HEK293 (cell line): ENCODE measurements around the gene ATF2.
A peak's percentile ranks its signal among the peaks of the same experiment; 100 is the strongest.

Experiments used
- EGR2 ChIP-seq: fragments of 450-650 bp; formaldehyde crosslinking; IDR thresholded peaks from 2 replicates; pipeline ENCODE4 v1.5.1; 2016; ENCODE audit warnings: low read depth, missing biosample characterization, missing genetic modification characterization
- KLF16 ChIP-seq: fragments of 450-650 bp; formaldehyde crosslinking; IDR thresholded peaks from 2 replicates; pipeline ENCODE4 v1.5.1; 2017; ENCODE audit warnings: missing biosample characterization, missing genetic modification characterization
- SETDB1 ChIP-seq: IDR thresholded peaks from one replicate; pipeline ENCODE4 v1.6.1; 2017; ENCODE audit warnings: mild to moderate bottlenecking, low read length, moderate library complexity, mixed read lengths; ENCODE audit not compliant: insufficient read length
- SP7 ChIP-seq: fragments of 450-650 bp; formaldehyde crosslinking; IDR thresholded peaks from 2 replicates; pipeline ENCODE4 v1.5.1; 2016; ENCODE audit warnings: missing biosample characterization, missing genetic modification characterization
- TRIM28 ChIP-seq: IDR thresholded peaks from 2 replicates; pipeline ENCODE4 v1.6.1; 2011; ENCODE audit warnings: low read length, control low read depth, borderline replicate concordance
- YY1 ChIP-seq: fragments of 450-650 bp; formaldehyde crosslinking; IDR thresholded peaks from 2 replicates; pipeline ENCODE4 v1.5.1; 2018; ENCODE audit warnings: missing biosample characterization, missing genetic modification characterization
- YY2 ChIP-seq: fragments of 450-650 bp; formaldehyde crosslinking; IDR thresholded peaks from 2 replicates; pipeline ENCODE4 v1.5.1; 2016; ENCODE audit warnings: missing biosample characterization, missing genetic modification characterization
- ZFHX2 ChIP-seq: fragments of 450-650 bp; formaldehyde crosslinking; conservative IDR thresholded peaks from 2 replicates; pipeline ENCODE4 v1.5.1; 2016; ENCODE audit warnings: missing biosample characterization, missing genetic modification characterization
- ZFP69B ChIP-seq: fragments of 450-650 bp; formaldehyde crosslinking; IDR thresholded peaks from 2 replicates; pipeline ENCODE4 v1.5.1; 2016; ENCODE audit warnings: missing biosample characterization, missing genetic modification characterization
- ZNF175 ChIP-seq: fragments of 450-650 bp; formaldehyde crosslinking; IDR thresholded peaks from 2 replicates; pipeline ENCODE4 v1.5.1; 2016; ENCODE audit warnings: missing biosample characterization, missing genetic modification characterization
- ZNF19 ChIP-seq: fragments of 450-650 bp; formaldehyde crosslinking; IDR thresholded peaks from 2 replicates; pipeline ENCODE4; 2016; ENCODE audit warnings: missing biosample characterization, missing genetic modification characterization, low read depth
- ZNF23 ChIP-seq: fragments of 450-650 bp; formaldehyde crosslinking; IDR thresholded peaks from 2 replicates; pipeline ENCODE4 v1.5.1; 2016; ENCODE audit warnings: missing biosample characterization, missing genetic modification characterization, borderline replicate concordance
- ZNF324 ChIP-seq: fragments of 450-650 bp; formaldehyde crosslinking; IDR thresholded peaks from 2 replicates; pipeline ENCODE4 v1.5.1; 2016; ENCODE audit warnings: missing biosample characterization, missing genetic modification characterization
- ZNF341 ChIP-seq: fragments of 450-650 bp; formaldehyde crosslinking; IDR thresholded peaks from 2 replicates; pipeline ENCODE4; 2016; ENCODE audit warnings: low read depth, missing biosample characterization, missing genetic modification characterization
- ZNF37A ChIP-seq: fragments of 450-650 bp; IDR thresholded peaks from 2 replicates; pipeline ENCODE4 v1.5.1; 2018; ENCODE audit warnings: missing biosample characterization, missing genetic modification characterization
- ZNF394 ChIP-seq: fragments of 450-650 bp; formaldehyde crosslinking; IDR thresholded peaks from 2 replicates; pipeline ENCODE4 v1.5.1; 2016; ENCODE audit warnings: missing biosample characterization, missing genetic modification characterization, mild to moderate bottlenecking, moderate library complexity, borderline replicate concordance
- ZNF404 ChIP-seq: fragments of 450-650 bp; formaldehyde crosslinking; IDR thresholded peaks from 2 replicates; pipeline ENCODE4 v1.5.1; 2017; ENCODE audit warnings: missing biosample characterization, missing genetic modification characterization
- ZNF416 ChIP-seq: fragments of 450-650 bp; formaldehyde crosslinking; IDR thresholded peaks from 2 replicates; pipeline ENCODE4 v1.5.1; 2016; ENCODE audit warnings: missing biosample characterization, missing genetic modification characterization
- ZNF610 ChIP-seq: fragments of 450-650 bp; formaldehyde crosslinking; IDR thresholded peaks from 2 replicates; pipeline ENCODE4 v1.5.1; 2016; ENCODE audit warnings: missing biosample characterization, missing genetic modification characterization, borderline replicate concordance
- ZSCAN16 ChIP-seq: fragments of 450-650 bp; formaldehyde crosslinking; IDR thresholded peaks from 2 replicates; pipeline ENCODE4 v1.5.1; 2016; ENCODE audit warnings: missing biosample characterization, missing genetic modification characterization
- ZXDB ChIP-seq: fragments of 450-650 bp; formaldehyde crosslinking; IDR thresholded peaks from 2 replicates; pipeline ENCODE4 v1.5.1; 2016; ENCODE audit warnings: missing biosample characterization, missing genetic modification characterization
- TF ChIP-seq, protein P1 (sequence below): fragments of 450-650 bp; formaldehyde crosslinking; IDR thresholded peaks from 2 replicates; pipeline ENCODE4 v1.5.1; 2016; ENCODE audit warnings: missing biosample characterization, missing genetic modification characterization
- TF ChIP-seq, protein P2 (sequence below): fragments of 450-650 bp; formaldehyde crosslinking; IDR thresholded peaks from 2 replicates; pipeline ENCODE4 v1.5.1; 2016; ENCODE audit warnings: missing biosample characterization, missing genetic modification characterization
- TF ChIP-seq, protein P3 (sequence below): fragments of 450-650 bp; formaldehyde crosslinking; IDR thresholded peaks from 2 replicates; pipeline ENCODE4 v1.5.1; 2016; ENCODE audit warnings: missing biosample characterization, missing genetic modification characterization
- TF ChIP-seq, protein P4 (sequence below): fragments of 450-650 bp; formaldehyde crosslinking; IDR thresholded peaks from 2 replicates; pipeline ENCODE4 v1.5.1; 2016; ENCODE audit warnings: missing biosample characterization, missing genetic modification characterization
- TF ChIP-seq, protein P5 (sequence below): fragments of 450-650 bp; formaldehyde crosslinking; IDR thresholded peaks from 2 replicates; pipeline ENCODE4 v1.5.1; 2016; ENCODE audit warnings: missing biosample characterization, missing genetic modification characterization
- TF ChIP-seq, protein P6 (sequence below): fragments of 450-650 bp; IDR thresholded peaks from 2 replicates; pipeline ENCODE4 v1.5.1; 2018; ENCODE audit warnings: missing biosample characterization, mild to moderate bottlenecking, missing genetic modification characterization

ATF2 gene

DNA sequence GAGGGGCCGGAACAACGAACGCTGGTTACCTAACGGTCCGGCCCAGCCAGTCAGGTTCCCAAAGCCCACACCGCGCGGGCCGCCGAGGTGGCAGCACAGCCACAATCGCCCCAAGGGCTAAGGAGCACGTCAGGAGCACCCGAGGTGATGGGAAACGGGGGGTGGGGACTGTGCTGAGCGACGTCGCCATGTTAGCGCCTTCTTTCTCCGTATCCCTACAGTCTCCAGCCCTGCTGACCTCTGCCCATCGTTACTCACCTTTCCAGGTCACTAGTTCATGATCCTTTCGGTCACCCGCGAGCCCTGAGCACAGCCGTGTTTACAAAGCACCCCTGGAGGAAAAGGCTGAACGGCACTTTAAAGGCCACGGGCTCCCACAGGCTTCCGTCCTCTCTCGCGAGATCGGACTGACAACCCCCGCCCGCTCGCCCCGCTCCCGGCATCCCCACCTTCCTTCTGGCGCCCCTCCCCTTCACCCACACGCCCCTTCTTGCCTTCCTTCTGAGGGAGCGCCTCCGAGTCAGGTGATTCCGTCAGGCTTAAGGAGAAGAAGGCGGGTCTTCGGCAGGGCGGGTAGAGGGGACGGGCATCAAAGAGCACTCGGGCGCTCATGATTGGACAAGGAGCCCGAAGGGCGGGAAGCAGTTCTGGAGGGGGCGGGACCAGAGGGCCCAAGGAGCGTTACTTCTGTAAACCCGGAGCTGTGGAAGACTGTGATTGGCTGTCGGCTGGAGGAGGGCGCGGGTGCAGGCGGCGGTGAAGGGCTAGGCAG lies at the start of gene ATF2 (continued):
- no peak for TF ChIP-seq ZNF175 (tag by site-specific recombination)
- peak; percentile 76 for TF ChIP-seq ZNF341 (tag by site-specific recombination)
- TF ChIP-seq, protein P1, sequence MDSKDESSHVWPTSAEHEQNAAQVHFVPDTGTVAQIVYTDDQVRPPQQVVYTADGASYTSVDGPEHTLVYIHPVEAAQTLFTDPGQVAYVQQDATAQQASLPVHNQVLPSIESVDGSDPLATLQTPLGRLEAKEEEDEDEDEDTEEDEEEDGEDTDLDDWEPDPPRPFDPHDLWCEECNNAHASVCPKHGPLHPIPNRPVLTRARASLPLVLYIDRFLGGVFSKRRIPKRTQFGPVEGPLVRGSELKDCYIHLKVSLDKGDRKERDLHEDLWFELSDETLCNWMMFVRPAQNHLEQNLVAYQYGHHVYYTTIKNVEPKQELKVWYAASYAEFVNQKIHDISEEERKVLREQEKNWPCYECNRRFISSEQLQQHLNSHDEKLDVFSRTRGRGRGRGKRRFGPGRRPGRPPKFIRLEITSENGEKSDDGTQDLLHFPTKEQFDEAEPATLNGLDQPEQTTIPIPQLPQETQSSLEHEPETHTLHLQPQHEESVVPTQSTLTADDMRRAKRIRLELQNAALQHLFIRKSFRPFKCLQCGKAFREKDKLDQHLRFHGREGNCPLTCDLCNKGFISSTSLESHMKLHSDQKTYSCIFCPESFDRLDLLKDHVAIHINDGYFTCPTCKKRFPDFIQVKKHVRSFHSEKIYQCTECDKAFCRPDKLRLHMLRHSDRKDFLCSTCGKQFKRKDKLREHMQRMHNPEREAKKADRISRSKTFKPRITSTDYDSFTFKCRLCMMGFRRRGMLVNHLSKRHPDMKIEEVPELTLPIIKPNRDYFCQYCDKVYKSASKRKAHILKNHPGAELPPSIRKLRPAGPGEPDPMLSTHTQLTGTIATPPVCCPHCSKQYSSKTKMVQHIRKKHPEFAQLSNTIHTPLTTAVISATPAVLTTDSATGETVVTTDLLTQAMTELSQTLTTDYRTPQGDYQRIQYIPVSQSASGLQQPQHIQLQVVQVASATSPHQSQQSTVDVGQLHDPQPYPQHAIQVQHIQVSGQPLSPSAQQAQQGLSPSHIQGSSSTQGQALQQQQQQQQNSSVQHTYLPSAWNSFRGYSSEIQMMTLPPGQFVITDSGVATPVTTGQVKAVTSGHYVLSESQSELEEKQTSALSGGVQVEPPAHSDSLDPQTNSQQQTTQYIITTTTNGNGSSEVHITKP (tag by site-specific recombination) = peak; percentile 76
- TF ChIP-seq ZNF610 (tag by site-specific recombination) = peak; percentile 61; the same call in 1 of the 2 replicates
- TF ChIP-seq EGR2 = peak; percentile 52; the same call in 1 of the 2 replicates
- TF ChIP-seq, protein P2, sequence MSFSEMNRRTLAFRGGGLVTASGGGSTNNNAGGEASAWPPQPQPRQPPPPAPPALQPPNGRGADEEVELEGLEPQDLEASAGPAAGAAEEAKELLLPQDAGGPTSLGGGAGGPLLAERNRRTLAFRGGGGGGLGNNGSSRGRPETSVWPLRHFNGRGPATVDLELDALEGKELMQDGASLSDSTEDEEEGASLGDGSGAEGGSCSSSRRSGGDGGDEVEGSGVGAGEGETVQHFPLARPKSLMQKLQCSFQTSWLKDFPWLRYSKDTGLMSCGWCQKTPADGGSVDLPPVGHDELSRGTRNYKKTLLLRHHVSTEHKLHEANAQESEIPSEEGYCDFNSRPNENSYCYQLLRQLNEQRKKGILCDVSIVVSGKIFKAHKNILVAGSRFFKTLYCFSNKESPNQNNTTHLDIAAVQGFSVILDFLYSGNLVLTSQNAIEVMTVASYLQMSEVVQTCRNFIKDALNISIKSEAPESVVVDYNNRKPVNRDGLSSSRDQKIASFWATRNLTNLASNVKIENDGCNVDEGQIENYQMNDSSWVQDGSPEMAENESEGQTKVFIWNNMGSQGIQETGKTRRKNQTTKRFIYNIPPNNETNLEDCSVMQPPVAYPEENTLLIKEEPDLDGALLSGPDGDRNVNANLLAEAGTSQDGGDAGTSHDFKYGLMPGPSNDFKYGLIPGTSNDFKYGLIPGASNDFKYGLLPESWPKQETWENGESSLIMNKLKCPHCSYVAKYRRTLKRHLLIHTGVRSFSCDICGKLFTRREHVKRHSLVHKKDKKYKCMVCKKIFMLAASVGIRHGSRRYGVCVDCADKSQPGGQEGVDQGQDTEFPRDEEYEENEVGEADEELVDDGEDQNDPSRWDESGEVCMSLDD (tag by site-specific recombination) = peak; percentile 86
- TF ChIP-seq TRIM28 = peak; percentile 65; the same call in 1 of the 2 replicates
- peak; percentile 97 for TF ChIP-seq ZXDB (tag by site-specific recombination)
- TF ChIP-seq ZNF37A = no peak
- TF ChIP-seq ZFHX2 (tag by site-specific recombination) = peak; percentile 56
- no peak for TF ChIP-seq ZNF23 (tag by site-specific recombination)
- TF ChIP-seq, protein P3, sequence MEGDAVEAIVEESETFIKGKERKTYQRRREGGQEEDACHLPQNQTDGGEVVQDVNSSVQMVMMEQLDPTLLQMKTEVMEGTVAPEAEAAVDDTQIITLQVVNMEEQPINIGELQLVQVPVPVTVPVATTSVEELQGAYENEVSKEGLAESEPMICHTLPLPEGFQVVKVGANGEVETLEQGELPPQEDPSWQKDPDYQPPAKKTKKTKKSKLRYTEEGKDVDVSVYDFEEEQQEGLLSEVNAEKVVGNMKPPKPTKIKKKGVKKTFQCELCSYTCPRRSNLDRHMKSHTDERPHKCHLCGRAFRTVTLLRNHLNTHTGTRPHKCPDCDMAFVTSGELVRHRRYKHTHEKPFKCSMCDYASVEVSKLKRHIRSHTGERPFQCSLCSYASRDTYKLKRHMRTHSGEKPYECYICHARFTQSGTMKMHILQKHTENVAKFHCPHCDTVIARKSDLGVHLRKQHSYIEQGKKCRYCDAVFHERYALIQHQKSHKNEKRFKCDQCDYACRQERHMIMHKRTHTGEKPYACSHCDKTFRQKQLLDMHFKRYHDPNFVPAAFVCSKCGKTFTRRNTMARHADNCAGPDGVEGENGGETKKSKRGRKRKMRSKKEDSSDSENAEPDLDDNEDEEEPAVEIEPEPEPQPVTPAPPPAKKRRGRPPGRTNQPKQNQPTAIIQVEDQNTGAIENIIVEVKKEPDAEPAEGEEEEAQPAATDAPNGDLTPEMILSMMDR = peak; percentile 62; the same call in 1 of the 2 replicates
- TF ChIP-seq SP7 = peak; percentile 51; the same call in 1 of the 2 replicates
- TF ChIP-seq, protein P4, sequence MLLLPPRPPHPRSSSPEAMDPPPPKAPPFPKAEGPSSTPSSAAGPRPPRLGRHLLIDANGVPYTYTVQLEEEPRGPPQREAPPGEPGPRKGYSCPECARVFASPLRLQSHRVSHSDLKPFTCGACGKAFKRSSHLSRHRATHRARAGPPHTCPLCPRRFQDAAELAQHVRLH (tag by site-specific recombination) = peak; percentile 68
- no peak for TF ChIP-seq ZFP69B (tag by site-specific recombination)
- TF ChIP-seq, protein P5, sequence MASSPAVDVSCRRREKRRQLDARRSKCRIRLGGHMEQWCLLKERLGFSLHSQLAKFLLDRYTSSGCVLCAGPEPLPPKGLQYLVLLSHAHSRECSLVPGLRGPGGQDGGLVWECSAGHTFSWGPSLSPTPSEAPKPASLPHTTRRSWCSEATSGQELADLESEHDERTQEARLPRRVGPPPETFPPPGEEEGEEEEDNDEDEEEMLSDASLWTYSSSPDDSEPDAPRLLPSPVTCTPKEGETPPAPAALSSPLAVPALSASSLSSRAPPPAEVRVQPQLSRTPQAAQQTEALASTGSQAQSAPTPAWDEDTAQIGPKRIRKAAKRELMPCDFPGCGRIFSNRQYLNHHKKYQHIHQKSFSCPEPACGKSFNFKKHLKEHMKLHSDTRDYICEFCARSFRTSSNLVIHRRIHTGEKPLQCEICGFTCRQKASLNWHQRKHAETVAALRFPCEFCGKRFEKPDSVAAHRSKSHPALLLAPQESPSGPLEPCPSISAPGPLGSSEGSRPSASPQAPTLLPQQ = peak; percentile 68
- TF ChIP-seq, protein P6, sequence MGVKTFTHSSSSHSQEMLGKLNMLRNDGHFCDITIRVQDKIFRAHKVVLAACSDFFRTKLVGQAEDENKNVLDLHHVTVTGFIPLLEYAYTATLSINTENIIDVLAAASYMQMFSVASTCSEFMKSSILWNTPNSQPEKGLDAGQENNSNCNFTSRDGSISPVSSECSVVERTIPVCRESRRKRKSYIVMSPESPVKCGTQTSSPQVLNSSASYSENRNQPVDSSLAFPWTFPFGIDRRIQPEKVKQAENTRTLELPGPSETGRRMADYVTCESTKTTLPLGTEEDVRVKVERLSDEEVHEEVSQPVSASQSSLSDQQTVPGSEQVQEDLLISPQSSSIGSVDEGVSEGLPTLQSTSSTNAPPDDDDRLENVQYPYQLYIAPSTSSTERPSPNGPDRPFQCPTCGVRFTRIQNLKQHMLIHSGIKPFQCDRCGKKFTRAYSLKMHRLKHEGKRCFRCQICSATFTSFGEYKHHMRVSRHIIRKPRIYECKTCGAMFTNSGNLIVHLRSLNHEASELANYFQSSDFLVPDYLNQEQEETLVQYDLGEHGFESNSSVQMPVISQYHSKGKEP = no peak
- TF ChIP-seq ZNF416 (tag by site-specific recombination) = no peak
- TF ChIP-seq ZNF324 = peak; percentile 27; the same call in 1 of the 2 replicates
- TF ChIP-seq YY1 (tag by site-specific recombination) = peak; percentile 79; the same call in 1 of the 2 replicates
- no peak for TF ChIP-seq ZNF19 (tag by site-specific recombination)
- TF ChIP-seq SETDB1 = no peak
- no peak for TF ChIP-seq ZNF404 (tag by site-specific recombination)
- peak; percentile 92 for TF ChIP-seq KLF16 (tag by site-specific recombination)
- peak; percentile 97 for TF ChIP-seq ZSCAN16 (tag by site-specific recombination)
- peak; percentile 73; the same call in 1 of the 2 replicates for TF ChIP-seq YY2
- TF ChIP-seq ZNF394 (tag by site-specific recombination) = peak; percentile 18; the same call in 1 of the 2 replicates
